NB4 (cell line): ENCODE results near the gene CDIPT.
"Not testable (repeated sequence)": the region's sequence is repeated elsewhere in the genome, so short reads cannot be mapped to it uniquely, and the experiment has no call there.

Source experiments
- DNase-seq: peaks from one replicate; pipeline ENCODE4 v3.0.0; 2010; ENCODE audit warnings: low read depth
- H3K4me3 ChIP-seq: one replicate; pipeline ENCODE4 v1.5.1; 2011; ENCODE audit warnings: mild to moderate bottlenecking, low read depth, low read length, moderate library complexity
- CTCF ChIP-seq: IDR thresholded peaks from one replicate; pipeline ENCODE4 v1.5.1; 2012; ENCODE audit warnings: low read depth, low read length
- MAX ChIP-seq: IDR thresholded peaks from 2 replicates; pipeline ENCODE4 v1.6.1; 2011; ENCODE audit warnings: low read depth, low read length
- MYC ChIP-seq: IDR thresholded peaks from 2 replicates; pipeline ENCODE4 v1.6.1; 2011; ENCODE audit warnings: low read depth, low read length
- POLR2A ChIP-seq: IDR thresholded peaks from 2 replicates; pipeline ENCODE4 v1.6.1; 2011; ENCODE audit warnings: mild to moderate bottlenecking; ENCODE audit not compliant: insufficient read length; ENCODE audit errors: extremely low read depth

Gene CDIPT

GRCh38 chr16:29862884-29863668 is at the start of gene CDIPT:
Gene CDIPT, minus strand, starts transcription at chr16:29863226. Its CDS starts 369 bp downstream, at chr16:29862857.
- TF ChIP-seq CTCF (peak; percentile 58), MAX (peak; percentile 62), POLR2A (peak; percentile 30), MYC (peak; percentile 77)
- peak within 1 kb of the TSS; percentile 77 for H3K4me3 ChIP-seq
- peak; percentile 97 for DNase-seq

GRCh38 chr16:29912087-29912486 is 49.1 kb upstream of the CDIPT start:
- no peak for DNase-seq
- no peak for TF ChIP-seq MYC
- TF ChIP-seq MAX, result no peak
- no peak for TF ChIP-seq POLR2A
- TF ChIP-seq CTCF, result no peak
- H3K4me3 ChIP-seq, result no peak overlapping the region

GRCh38 chr16:29911676-29912010 is 48.6 kb upstream of the CDIPT start:
- TF ChIP-seq POLR2A, result no peak
- no peak for TF ChIP-seq CTCF
- no peak for TF ChIP-seq MYC
- TF ChIP-seq MAX, result no peak
- no peak for DNase-seq
- no peak overlapping the region for H3K4me3 ChIP-seq

GRCh38 chr16:29910819-29911675 is 48.0 kb upstream of the CDIPT start:
- H3K4me3 ChIP-seq, result no peak overlapping the region
- DNase-seq, result no peak
- no peak for TF ChIP-seq MAX
- no peak for TF ChIP-seq MYC
- no peak for TF ChIP-seq CTCF
- no peak for TF ChIP-seq POLR2A

- H3K4me3 ChIP-seq, DNase-seq: not testable (repeated sequence)
Measured at GRCh38 chr16:29909851-29910250, 46.8 kb upstream of the CDIPT start.

- TF ChIP-seq POLR2A (no peak), CTCF (no peak)
- peak; percentile 76 for DNase-seq
- H3K4me3 ChIP-seq, result no peak overlapping the region
Measured at GRCh38 chr16:29909391-29909790, 46.4 kb upstream of the CDIPT start.
